ENCODE data around the gene ARID1B.
A peak's percentile ranks its signal among the peaks of the same experiment; 100 is the strongest.
"Not testable (repeated sequence)": the region's sequence is repeated elsewhere in the genome, so short reads cannot be mapped to it uniquely, and the experiment has no call there.

The ARID1B gene

DNA sequence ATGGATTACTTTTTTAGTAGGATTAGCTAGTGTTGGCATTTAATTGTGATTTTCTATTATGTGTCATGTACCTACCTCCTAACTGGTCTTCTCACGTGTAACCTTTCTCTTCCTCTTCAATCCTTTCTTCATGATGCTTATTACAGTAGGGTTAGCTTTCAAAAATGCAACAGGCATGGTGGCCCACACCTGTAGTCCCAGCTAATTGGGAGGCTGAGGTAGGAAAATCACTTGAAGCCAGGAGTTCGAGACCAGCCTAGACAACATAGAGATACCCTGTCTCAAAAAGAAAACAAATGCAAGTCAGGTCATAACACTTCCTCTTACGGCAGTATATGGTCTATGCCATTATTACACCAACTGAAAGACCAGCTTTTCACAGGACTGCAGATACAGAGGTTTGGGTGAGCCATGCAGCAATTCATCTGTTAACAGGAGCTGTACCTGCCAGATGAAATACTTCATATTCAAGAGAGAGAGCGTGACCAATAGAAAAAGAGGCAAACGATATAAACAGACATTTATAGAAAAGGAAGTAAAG is 351.1 kb downstream of the ARID1B start:
- DNase-seq (ENCODE audit: low read depth in 2 of 2): no peak

- DNase-seq (ENCODE audit: low read depth in 2 of 2): no peak
These were observed 354.1 kb downstream of the ARID1B start for GRCh38 chr6:157131250-157131649.

DNA sequence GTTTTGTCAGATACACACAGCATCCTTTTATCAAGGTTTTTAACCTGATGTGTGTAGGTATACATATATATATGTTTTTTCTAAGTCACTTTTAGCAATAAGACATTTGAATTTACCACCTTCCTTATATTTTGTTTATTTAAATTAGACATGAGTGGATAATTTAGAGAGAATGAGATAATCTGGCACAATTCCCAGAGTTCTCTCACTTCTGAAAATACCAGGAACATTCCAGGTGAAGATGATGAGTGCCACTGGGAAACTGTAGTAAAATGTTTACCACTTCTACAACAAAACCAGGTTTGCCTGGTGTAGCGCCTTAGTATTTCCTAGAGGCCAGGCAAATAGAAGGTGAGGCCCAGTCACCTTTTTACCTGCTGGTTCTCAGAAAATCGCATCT is 356.7 kb downstream of the ARID1B start:
- no peak for DNase-seq (ENCODE audit: low read depth in 2 of 2)

- no peak for DNase-seq (ENCODE audit: low read depth in 2 of 2)
These were observed 357.3 kb downstream of the ARID1B start for GRCh38 chr6:157134402-157135047.

- DNase-seq (ENCODE audit: low read depth in 2 of 2): no peak
These were observed 358.5 kb downstream of the ARID1B start for GRCh38 chr6:157135691-157136090.

GRCh38 chr6:157137501-157137900 is 360.3 kb downstream of the ARID1B start:
- no peak for DNase-seq (ENCODE audit: low read depth in 2 of 2)

DNA sequence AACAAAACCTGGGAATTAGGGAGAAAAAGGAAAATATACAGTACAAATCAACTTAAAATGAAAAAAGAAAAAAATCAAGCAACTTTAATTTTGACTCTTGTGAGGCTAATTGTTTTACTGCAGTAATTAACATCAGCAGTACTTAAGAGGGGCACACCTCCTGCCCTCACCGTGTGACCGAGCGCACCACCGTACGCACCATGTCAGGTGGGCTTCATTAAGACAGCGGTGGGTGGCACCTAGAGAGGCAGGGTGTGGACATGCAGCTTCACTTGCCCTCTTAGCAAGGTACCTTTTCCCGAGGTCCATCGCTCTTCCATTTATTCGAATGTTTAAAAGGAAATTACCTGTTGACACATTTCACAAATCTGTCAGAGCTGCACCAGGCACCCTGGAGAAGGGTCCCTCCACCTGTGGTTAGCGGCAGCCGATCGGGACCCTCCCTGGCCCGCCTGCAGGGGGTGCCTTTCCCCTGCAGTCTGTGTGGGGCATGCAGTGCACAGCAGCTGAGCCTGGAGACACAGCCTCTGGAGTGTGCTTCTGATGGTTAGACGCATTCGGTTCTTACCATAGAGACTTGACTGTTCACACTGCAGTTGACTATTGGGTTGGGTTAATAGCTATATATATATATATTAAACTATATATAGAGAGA is 362.0 kb downstream of the ARID1B start:
- DNase-seq (ENCODE audit: low read depth in 2 of 2): no peak

- DNase-seq (ENCODE audit: low read depth in 2 of 2): peak; percentile 38 to 48
These were observed 366.2 kb downstream of the ARID1B start for GRCh38 chr6:157143171-157143889.

GRCh38 chr6:157143890-157144798 is 367.0 kb downstream of the ARID1B start:
- no peak for DNase-seq (ENCODE audit: low read depth in 2 of 2)

- DNase-seq (ENCODE audit: low read depth in 2 of 2): no peak
These were observed 367.8 kb downstream of the ARID1B start for GRCh38 chr6:157144859-157145568.

GRCh38 chr6:157145656-157146285 is 368.6 kb downstream of the ARID1B start:
- DNase-seq (ENCODE audit: low read depth in 2 of 2): no peak

DNA sequence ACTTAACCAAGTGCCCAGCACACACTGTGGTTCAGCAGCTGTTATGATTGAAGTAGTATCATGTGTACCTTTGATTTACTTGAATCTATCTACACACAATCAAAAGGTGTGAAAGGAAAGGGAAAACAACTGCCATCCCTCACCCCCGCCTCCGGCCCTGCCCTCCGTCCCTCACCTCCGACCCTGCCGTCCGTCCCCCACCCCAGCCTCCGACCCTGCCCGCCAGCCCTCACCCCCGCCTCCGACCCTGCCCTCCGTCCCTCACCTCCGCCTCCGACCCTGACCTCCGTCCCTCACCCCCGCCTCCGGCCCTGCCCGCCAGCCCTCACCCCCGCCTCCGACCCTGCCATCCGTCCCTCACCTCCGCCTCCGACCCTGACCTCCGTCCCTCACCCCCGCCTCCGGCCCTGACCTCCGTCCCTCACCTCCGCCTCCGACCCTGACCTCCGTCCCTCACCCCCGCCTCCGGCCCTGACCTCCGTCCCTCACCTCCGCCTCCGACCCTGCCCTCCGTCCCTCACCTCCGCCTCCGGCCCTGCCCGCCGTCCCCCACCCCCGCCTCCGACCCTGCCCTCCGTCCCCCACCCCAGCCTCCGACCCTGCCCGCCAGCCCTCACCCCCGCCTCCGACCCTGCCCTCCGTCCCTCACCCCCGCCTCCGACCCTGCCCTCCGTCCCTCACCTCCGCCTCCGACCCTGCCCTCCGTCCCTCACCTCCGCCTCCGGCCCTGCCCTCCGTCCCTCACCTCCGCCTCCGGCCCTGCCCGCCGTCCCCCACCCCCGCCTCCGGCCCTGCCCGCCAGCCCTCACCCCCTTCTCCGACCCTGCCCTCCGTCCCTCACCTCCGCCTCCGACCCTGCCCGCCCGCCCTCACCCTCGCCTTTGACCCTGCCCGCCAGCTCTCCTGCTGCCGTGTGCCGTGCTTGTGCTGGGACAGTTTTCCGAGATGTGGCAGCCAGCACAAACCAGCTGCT is 370.2 kb downstream of the ARID1B start:
- DNase-seq (ENCODE audit: low read depth in 2 of 2): not testable (repeated sequence)

GRCh38 chr6:157148391-157149323 is 371.5 kb downstream of the ARID1B start:
- DNase-seq (ENCODE audit: low read depth in 2 of 2): peak; percentile 70 to 74

- no peak for DNase-seq (ENCODE audit: low read depth in 2 of 2)
These were observed 372.9 kb downstream of the ARID1B start for GRCh38 chr6:157150076-157150475.

DNA sequence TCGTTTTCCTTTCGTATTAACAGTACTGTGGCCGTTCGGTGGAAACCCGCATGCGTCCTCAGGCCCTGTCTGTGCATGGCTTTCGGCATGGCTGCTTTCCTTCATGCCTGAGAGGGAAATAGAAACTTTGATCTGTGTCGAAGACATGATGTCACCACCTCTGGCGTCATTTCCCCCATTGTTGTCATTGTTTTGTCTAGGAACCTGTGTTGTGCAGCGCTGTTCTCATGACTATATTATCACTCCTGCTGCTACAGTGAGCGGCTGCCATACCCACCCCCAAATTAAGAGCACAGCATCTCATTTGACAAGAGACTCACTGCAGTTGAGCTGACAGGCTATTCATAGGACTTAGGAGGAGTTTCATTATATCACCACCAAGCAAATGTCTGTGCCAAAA is 373.9 kb downstream of the ARID1B start:
- no peak for DNase-seq (ENCODE audit: low read depth in 2 of 2)

DNA sequence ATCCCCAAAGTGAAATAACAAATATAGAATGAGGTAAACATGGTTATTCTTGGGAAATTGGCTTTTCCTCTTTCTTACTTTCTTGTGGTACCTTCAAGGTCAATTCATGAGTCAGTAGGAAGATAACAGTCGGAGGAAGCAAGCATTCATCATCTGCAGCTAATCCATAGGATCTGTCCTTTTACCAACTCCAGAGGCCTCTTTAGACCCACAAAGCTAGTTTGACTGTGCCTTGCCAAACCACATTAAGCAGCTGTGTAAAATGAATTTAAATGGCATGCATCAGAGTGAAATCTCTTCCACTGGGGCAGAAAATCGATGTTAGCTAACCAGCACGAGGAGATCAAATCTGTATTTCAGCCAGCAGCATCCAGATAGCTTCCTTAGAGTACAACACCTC is 374.8 kb downstream of the ARID1B start:
- peak; percentile 64 to 69 for DNase-seq (ENCODE audit: low read depth in 2 of 2)

GRCh38 chr6:157152556-157152955 is 375.4 kb downstream of the ARID1B start:
- no peak for DNase-seq (ENCODE audit: low read depth in 2 of 2)

- no peak for DNase-seq (ENCODE audit: low read depth in 2 of 2)
These were observed 378.6 kb downstream of the ARID1B start for GRCh38 chr6:157155804-157156203.
